GM12801 (cell line): Measurements from ENCODE around the gene NFYB.

Experiments used
- CTCF ChIP-seq: IDR thresholded peaks from one replicate; pipeline ENCODE4 v1.5.1; 2011; ENCODE audit warnings: control low read depth; ENCODE audit not compliant: insufficient read length; ENCODE audit errors: extremely low read depth

The NFYB gene

GRCh38 chr12:104083769-104084475, 54.1 kb downstream of the NFYB start:
- no peak for TF ChIP-seq CTCF

DNA sequence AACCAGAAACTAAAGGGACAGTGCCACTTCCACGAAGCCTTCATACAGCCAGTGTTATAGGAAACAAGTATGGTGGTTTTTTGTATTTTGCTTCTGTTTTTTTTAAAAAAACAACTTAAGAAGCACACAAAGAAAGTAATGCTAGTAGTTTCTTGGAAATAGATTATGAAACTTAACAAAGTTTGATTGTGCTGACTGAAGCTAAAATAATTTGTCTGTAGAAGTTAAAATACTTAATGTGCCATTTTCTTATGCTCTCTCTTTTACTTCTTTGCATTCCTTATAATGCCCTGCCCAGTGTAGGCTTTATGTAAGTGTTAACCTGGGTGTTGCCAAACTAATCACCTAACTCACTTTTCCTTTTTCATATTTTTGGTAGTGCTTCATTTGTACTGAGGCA, 57.2 kb downstream of the NFYB start:
- TF ChIP-seq CTCF: no peak

- no peak for TF ChIP-seq CTCF
Observed at GRCh38 chr12:104079024-104079423, 59.0 kb downstream of the NFYB start.

- no peak for TF ChIP-seq CTCF
Observed at GRCh38 chr12:104073699-104074098, 64.3 kb downstream of the NFYB start.

GRCh38 chr12:104072099-104072498, 65.9 kb downstream of the NFYB start:
- TF ChIP-seq CTCF: no peak
